Measurements from ENCODE around the gene LRFN2. TPM values are rescaled to one million over a fixed set of nuclear protein-coding genes. Genes with fewer than 3 reads are reported as not detected.

The LRFN2 gene
- total and polyA plus RNA-seq, 4 donors, result 0.01 to 0.06 TPM; not detected in 2

- ATAC-seq (ENCODE audit: insufficient read depth, low FRiP score) (no peak), DNase-seq (no peak)
- Histone ChIP-seq H3K4me3 (no peak overlapping the region), H3K9ac (ENCODE audit: insufficient read depth in 1 of 2, low read length in 2 of 2) (no peak overlapping the region), H3K27me3 (ENCODE audit: control insufficient read depth in 3 of 3, insufficient read depth in 3 of 3, low read length in 2 of 3) (no peaks in the 10 kb centered on the region), H3K4me1 (ENCODE audit: control insufficient read depth in 5 of 5, insufficient read depth in 5 of 5, low read length in 5 of 5) (no peaks in the 10 kb centered on the region), H3K27ac (ENCODE audit: low read depth in 1 of 2, low read length in 1 of 2) (no peak overlapping the region), H3K9me3 (ENCODE audit: control insufficient read depth in 4 of 4, insufficient read depth in 3 of 4, low read length in 3 of 4) (no peaks in the 10 kb centered on the region), H3K36me3 (ENCODE audit: control insufficient read depth in 4 of 4, insufficient read depth in 4 of 4, low read length in 4 of 4) (no peaks in the 10 kb centered on the region)
- TF ChIP-seq CTCF (IDR thresholded peaks at IDR 0.05; ENCODE audit: control extremely low read depth, extremely low read depth), result no peak
- 88 to 92% methylated on average over 4 of the region's 4 CpGs for WGBS, 2 donors
Measured at GRCh38 chr6:40362859-40363258, 224.3 kb downstream of the LRFN2 start.

- H3K4me3 ChIP-seq, result no peak overlapping the region
- no peak overlapping the region for H3K27ac ChIP-seq (ENCODE audit: low read depth in 1 of 2, low read length in 1 of 2)
- peak; percentile 41 for ATAC-seq (ENCODE audit: insufficient read depth, low FRiP score)
Measured at GRCh38 chr6:40359808-40360207, 227.4 kb downstream of the LRFN2 start.

GRCh38 chr6:40358473-40359460, 228.4 kb downstream of the LRFN2 start:
- TF ChIP-seq CTCF (IDR thresholded peaks at IDR 0.05; ENCODE audit: control extremely low read depth, extremely low read depth), result no peak
- Histone ChIP-seq H3K36me3 (ENCODE audit: control insufficient read depth in 4 of 4, insufficient read depth in 4 of 4, low read length in 4 of 4) (no peaks in the 10 kb centered on the region), H3K4me1 (ENCODE audit: control insufficient read depth in 5 of 5, insufficient read depth in 5 of 5, low read length in 5 of 5) (no peaks in the 10 kb centered on the region), H3K27ac (ENCODE audit: low read depth in 1 of 2, low read length in 1 of 2) (peak overlapping the region in 1 of 2 donors; percentile 11), H3K9me3 (ENCODE audit: control insufficient read depth in 4 of 4, insufficient read depth in 3 of 4, low read length in 3 of 4) (no peaks in the 10 kb centered on the region), H3K4me3 (no peak overlapping the region), H3K27me3 (ENCODE audit: control insufficient read depth in 3 of 3, insufficient read depth in 3 of 3, low read length in 2 of 3) (no peaks in the 10 kb centered on the region), H3K9ac (ENCODE audit: insufficient read depth in 1 of 2, low read length in 2 of 2) (no peak overlapping the region)
- DNase-seq (no peak), ATAC-seq (ENCODE audit: insufficient read depth, low FRiP score) (no peak)
- 88% methylated on average over 6 of the region's 6 CpGs for WGBS, 2 donors

More at GRCh38 chr6:40359808-40360207, 227.4 kb downstream of the LRFN2 start:
- no peak overlapping the region for H3K9ac ChIP-seq (ENCODE audit: insufficient read depth in 1 of 2, low read length in 2 of 2)
- peak in 1 of 3 donors; percentile 13 for DNase-seq
- no peak for TF ChIP-seq CTCF (IDR thresholded peaks at IDR 0.05; ENCODE audit: control extremely low read depth, extremely low read depth)
- H3K36me3 ChIP-seq (ENCODE audit: control insufficient read depth in 4 of 4, insufficient read depth in 4 of 4, low read length in 4 of 4), result no peaks in the 10 kb centered on the region
- 40 to 53% methylated on average over 2 of the region's 2 CpGs for WGBS, 2 donors
- H3K27me3 ChIP-seq (ENCODE audit: control insufficient read depth in 3 of 3, insufficient read depth in 3 of 3, low read length in 2 of 3), result no peaks in the 10 kb centered on the region
- H3K9me3 ChIP-seq (ENCODE audit: control insufficient read depth in 4 of 4, insufficient read depth in 3 of 4, low read length in 3 of 4), result no peaks in the 10 kb centered on the region
- H3K4me1 ChIP-seq (ENCODE audit: control insufficient read depth in 5 of 5, insufficient read depth in 5 of 5, low read length in 5 of 5), result no peaks in the 10 kb centered on the region

All from lung (tissue), 12 donors.